Esophagus (tissue), 2 donors: Measurements from ENCODE around the gene SHOC2. TPM values are rescaled to one million over a fixed set of nuclear protein-coding genes. Genes with fewer than 3 reads are reported as not detected.

ENCODE experiments used
- H3K27ac ChIP-seq, 2 donors: one replicate each; pipeline ENCODE4 v1.5.1; 2013; ENCODE audit warnings: low read depth in 2 of 2, mild to moderate bottlenecking in 2 of 2, inconsistent platforms in 1 of 2, low read length in 1 of 2, moderate library complexity in 1 of 2
- H3K27me3 ChIP-seq, 2 donors: one replicate each; pipeline ENCODE4 v1.6.1; 2013; ENCODE audit warnings: low read length in 2 of 2, control low read depth in 1 of 2, mild to moderate bottlenecking in 1 of 2; ENCODE audit not compliant: insufficient read depth in 2 of 2, control insufficient read depth in 1 of 2
- H3K36me3 ChIP-seq, 2 donors: one replicate each; pipeline ENCODE4 v1.6.1; 2013; ENCODE audit warnings: low read length in 1 of 2; ENCODE audit not compliant: control insufficient read depth in 2 of 2, insufficient read depth in 2 of 2
- H3K4me1 ChIP-seq, 2 donors: one replicate each; pipeline ENCODE4 v1.6.1; 2013; ENCODE audit warnings: low read length in 1 of 2; ENCODE audit not compliant: control insufficient read depth in 2 of 2, insufficient read depth in 2 of 2
- H3K4me3 ChIP-seq, 2 donors: one replicate each; pipeline ENCODE4 v1.5.1; 2013; ENCODE audit warnings: low read length in 2 of 2, mild to moderate bottlenecking in 2 of 2, low read depth in 1 of 2, moderate library complexity in 1 of 2
- H3K9me3 ChIP-seq, 2 donors: one replicate each; pipeline ENCODE4 v1.6.1; 2013; ENCODE audit warnings: mild to moderate bottlenecking in 2 of 2, low read depth in 1 of 2, low read length in 1 of 2, moderate library complexity in 1 of 2; ENCODE audit not compliant: control insufficient read depth in 2 of 2, insufficient read depth in 1 of 2
- WGBS, 2 donors: extraction: QIAGEN DNeasy Blood & Tissue Kit; methylation state at CpG; one replicate each; pipeline ENCODE4 v1.1.7; 2013; 5-methylcytosine and 5-hydroxymethylcytosine counted together
- polyA plus RNA-seq, 2 donors: library from polyadenylated mRNA; stranded (reverse); fragments of 200-250 nt; gene quantifications; one replicate each; pipeline ENCODE4 v1.2.3, GENCODE V29; 2013
- donor health status: healthy with polysubstance abuse.
- donor health status: Bipolar disorder and iron deficiency.

SHOC2 gene
- polyA plus RNA-seq, 2 donors = 15.3 to 16.6 TPM

DNA sequence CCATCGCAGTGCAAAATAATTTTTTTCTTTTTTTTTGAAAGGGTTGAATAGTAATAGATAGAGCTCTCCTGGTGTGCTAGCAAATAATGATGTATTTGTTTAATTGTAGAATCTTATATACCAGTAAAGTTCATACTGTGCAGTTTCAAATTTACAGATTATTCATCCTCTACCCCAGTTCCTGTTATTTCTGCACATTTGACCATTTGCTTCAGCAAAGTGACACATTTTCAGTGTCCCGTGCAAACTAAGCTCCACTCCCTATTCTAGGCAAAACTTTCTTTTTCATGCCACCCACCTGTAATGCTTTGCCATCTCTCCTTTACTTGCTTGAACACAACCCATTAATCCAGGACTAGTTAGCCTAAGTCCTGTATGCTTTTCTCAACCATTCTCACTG lies 43.0 kb downstream of the SHOC2 start:
- Histone ChIP-seq H3K4me1 (peaks cover 0 to 2% of the 10 kb centered on the region in 2 donors), H3K9me3 (no peaks in the 10 kb centered on the region), H3K36me3 (no peaks in the 10 kb centered on the region), H3K4me3 (no peak overlapping the region), H3K27me3 (no peaks in the 10 kb centered on the region), H3K27ac (no peak overlapping the region)
- WGBS, 2 donors = 80 to 84% methylated on average over 2 of the region's 2 CpGs

DNA sequence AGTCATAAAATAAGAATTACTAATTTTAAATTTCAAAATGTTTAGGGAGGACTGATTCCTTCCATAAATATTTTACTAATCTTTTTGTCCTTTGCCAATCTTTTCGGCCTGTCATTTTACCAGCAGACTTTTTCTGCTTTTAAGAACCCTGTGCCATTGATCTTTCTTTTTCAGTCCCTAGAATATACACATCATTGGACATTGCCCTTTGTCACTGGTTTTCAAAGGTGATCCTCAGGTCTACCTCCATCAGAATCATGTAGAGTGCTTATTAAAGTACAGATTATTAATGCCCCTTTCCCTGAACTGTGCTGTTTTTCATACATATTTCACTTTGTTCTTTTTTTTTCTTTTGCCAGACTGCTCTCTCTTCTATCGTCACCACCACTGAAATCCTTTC lies 43.8 kb downstream of the SHOC2 start:
- no peaks in the 10 kb centered on the region for H3K27me3 ChIP-seq
- no peaks in the 10 kb centered on the region for H3K36me3 ChIP-seq
- no peak overlapping the region for H3K4me3 ChIP-seq
- 71 to 78% methylated on average over 2 of the region's 2 CpGs for WGBS, 2 donors
- peaks cover 0 to 2% of the 10 kb centered on the region in 2 donors for H3K4me1 ChIP-seq
- no peak overlapping the region for H3K27ac ChIP-seq
- H3K9me3 ChIP-seq = no peaks in the 10 kb centered on the region

DNA sequence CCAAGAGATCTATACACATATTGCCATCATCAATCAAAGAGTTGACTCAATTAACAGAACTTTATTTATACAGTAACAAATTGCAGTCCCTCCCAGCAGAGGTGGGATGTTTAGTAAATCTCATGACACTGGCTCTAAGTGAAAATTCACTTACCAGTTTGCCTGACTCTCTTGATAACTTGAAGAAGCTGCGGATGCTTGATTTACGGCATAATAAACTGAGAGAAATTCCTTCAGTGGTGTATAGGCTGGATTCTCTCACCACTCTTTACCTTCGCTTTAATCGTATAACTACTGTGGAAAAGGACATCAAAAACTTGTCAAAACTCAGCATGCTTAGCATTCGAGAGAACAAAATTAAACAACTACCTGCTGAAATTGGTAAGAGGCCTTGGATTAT lies 45.3 kb downstream of the SHOC2 start:
- Histone ChIP-seq H3K4me3 (no peak overlapping the region), H3K9me3 (no peaks in the 10 kb centered on the region), H3K27ac (no peak overlapping the region), H3K27me3 (no peaks in the 10 kb centered on the region), H3K4me1 (peaks cover 0 to 2% of the 10 kb centered on the region in 2 donors), H3K36me3 (no peaks in the 10 kb centered on the region)
- WGBS, 2 donors = 97% methylated on average over 5 of the region's 5 CpGs

DNA sequence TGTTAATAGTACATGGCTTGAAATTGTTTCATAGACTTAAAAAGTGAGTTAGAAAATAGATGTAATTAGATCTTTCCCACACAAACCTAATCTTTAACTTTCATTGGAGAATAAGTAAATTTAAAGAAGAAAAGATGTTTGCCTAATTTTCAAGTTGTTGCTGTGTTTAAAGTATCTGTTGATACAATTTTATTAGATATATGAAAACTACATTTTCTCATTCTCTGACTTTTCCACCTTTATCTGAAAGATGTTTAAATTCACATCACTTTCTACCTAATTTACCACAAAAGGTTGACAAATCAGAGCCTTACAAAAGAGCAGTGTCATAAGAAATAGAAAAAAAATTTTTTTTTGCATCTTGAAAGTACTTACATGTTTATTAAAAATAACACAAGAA lies 45.8 kb downstream of the SHOC2 start:
- H3K4me1 ChIP-seq = peaks cover 0 to 2% of the 10 kb centered on the region in 2 donors
- H3K36me3 ChIP-seq = no peaks in the 10 kb centered on the region
- H3K27me3 ChIP-seq = no peaks in the 10 kb centered on the region

DNA sequence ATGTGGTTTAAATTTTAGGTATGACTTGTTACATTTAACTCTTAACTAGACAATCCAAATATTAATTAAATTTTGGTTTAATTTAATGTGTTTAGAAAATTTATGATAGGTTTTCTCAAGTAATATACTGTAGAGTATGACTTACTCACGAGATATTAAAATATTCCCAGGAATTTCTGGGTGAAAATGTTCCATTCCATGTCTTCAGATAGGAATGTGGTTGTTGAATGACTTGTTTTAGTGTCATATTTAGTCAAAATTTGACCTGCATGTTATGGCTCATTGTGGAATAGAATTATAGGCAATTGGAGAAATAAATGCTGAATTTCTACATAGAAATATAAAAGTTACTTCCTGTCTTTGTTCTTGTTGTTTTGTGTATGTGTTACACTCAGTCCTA lies 46.7 kb downstream of the SHOC2 start:
- no peaks in the 10 kb centered on the region for H3K27me3 ChIP-seq
- H3K4me1 ChIP-seq = peaks cover 0 to 2% of the 10 kb centered on the region in 2 donors
- no peak overlapping the region for H3K4me3 ChIP-seq
- H3K9me3 ChIP-seq = no peaks in the 10 kb centered on the region
- no peaks in the 10 kb centered on the region for H3K36me3 ChIP-seq
- WGBS, 2 donors = 93 to 94% methylated on average over 1 of the region's 1 CpG
- no peak overlapping the region for H3K27ac ChIP-seq

More for the DNA sequence above, 45.8 kb downstream of the SHOC2 start:
- H3K4me3 ChIP-seq = no peak overlapping the region
- H3K27ac ChIP-seq = no peak overlapping the region
- no peaks in the 10 kb centered on the region for H3K9me3 ChIP-seq

DNA sequence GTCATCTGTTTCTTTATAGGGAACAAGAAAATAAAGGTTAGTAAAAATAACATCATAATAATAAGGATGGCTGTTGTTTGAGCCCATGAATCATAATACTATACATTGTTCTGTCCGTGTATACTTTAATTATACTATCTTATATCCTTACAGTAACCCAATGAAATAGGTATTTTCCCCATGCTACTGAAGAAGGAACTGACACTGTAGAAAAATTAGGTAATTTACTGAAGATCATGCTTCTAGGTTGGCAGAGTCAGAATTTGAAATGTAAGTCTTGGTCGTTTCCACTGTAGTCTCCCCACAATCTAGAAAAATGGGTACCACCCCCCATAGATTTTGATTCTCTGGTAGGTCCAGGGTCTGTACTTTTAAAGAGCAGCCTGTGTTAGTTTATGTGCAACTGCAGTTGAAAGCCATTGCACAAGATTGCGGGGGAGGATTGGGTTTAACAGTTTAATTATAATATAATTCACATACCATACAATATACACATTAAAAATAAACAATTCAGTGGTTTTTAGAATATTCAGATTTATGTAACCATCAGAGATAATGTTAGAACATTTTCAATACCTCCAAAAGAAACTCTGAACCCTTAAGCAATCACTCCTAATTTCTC lies 47.7 kb downstream of the SHOC2 start:
- Histone ChIP-seq H3K4me3 (no peak overlapping the region), H3K36me3 (no peaks in the 10 kb centered on the region), H3K27ac (no peak overlapping the region), H3K27me3 (no peaks in the 10 kb centered on the region), H3K4me1 (peaks cover 0 to 2% of the 10 kb centered on the region in 2 donors), H3K9me3 (no peaks in the 10 kb centered on the region)
- WGBS, 2 donors = 80 to 83% methylated on average over 3 of the region's 3 CpGs

DNA sequence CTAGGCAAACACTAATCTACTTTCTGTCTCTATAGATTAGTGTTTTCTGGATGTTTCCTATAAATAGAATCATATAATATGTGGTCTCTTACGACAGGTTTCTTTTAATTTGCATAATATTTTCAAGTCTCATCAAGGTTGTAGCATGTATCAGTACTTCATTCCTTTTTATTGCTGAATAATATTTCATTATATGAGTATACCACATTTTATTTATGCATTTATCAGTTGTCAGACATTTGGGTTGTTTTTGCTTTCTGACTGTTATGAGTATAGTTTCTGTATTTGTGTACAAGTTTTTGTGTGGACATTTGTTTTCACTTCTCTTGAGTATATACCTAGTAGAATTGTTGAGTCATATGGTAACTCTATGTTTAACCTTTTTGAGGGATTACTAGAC lies 48.2 kb downstream of the SHOC2 start:
- WGBS, 2 donors = 0% methylated on average over 1 of the region's 1 CpG
- Histone ChIP-seq H3K27me3 (no peaks in the 10 kb centered on the region), H3K4me1 (no peaks in the 10 kb centered on the region), H3K9me3 (no peaks in the 10 kb centered on the region), H3K4me3 (no peak overlapping the region), H3K36me3 (no peaks in the 10 kb centered on the region), H3K27ac (no peak overlapping the region)

DNA sequence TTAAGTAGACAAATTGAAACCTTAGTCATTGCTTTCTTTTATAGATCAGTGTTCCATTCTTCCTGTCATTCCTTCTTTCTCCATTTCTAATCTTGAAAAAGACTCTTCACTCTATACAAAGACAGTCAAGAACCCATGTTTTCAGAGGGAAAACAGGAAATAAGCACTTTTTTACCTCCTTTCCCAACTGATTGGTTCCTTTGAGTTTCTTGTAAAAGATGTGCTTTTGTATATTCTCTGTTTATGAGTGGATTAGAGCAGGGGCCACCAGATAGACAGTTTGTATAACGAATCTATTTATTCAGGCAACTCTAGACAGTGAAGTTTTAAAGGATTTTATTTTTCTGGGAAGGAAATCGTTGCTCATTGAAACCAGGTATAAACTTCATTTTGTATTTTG lies 49.8 kb downstream of the SHOC2 start:
- 81 to 87% methylated on average over 2 of the region's 2 CpGs for WGBS, 2 donors
- Histone ChIP-seq H3K4me1 (no peaks in the 10 kb centered on the region), H3K27ac (no peak overlapping the region), H3K36me3 (no peaks in the 10 kb centered on the region), H3K4me3 (no peak overlapping the region), H3K9me3 (no peaks in the 10 kb centered on the region), H3K27me3 (no peaks in the 10 kb centered on the region)

DNA sequence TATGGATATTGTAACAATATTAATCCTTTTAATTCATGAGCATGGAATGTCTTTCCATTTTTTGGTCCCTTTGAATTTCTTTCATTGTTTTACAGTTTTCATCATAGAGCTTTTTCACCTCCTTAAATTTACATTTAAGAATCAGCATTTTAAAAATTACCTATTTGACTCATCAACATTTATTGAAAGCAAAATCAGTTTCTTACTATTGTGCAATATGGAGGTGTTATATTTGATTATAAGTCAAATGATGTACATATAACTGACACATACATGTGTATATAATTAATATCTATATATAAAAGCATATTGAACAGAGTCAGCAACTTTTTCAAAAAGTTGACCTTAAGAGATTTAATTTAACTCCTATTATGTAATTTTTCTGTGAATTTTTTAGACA lies 52.2 kb downstream of the SHOC2 start:
- Histone ChIP-seq H3K4me1 (no peaks in the 10 kb centered on the region), H3K36me3 (no peaks in the 10 kb centered on the region), H3K9me3 (no peaks in the 10 kb centered on the region), H3K4me3 (no peak overlapping the region), H3K27me3 (no peaks in the 10 kb centered on the region), H3K27ac (no peak overlapping the region)

DNA sequence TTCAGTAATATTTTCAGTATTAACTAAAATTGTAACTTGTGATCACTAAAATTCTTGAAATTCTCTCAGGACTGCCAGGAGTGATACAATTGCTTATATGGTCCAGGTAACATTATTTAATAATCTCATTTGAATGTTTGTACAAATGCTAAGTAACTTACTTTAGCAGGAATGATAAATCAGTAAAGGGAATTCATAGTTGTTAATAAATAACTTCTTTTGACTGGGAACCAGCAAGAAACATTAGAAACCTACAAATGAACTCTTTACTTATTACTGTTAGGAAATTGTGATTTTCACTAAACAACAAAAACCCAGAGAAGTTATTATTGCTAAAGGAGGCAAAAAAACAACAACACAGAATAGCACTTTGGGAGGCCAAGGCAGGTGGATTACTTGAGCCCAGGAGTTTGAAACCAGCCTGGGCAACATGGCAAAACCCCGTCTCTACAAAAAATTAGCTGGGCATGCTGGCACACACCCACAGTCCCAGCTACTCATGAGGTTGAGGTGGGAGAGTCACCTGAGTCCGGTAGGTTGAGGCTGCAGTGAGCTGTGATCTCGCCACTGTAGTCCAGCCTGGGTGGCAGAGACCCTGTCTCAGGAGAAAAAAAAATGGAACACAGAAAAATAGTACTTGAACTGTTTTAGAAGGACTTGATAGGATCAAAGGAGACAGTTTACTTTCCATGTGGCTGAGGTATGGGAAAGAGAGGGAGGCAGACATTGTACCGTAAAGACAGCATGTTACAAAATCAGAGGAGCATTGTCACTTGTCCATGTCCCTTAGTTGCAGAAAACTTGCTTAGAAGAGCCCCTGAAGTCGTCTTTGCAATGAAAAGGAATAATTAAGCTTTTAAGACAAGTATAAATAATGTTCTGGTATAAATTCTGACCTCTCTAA lies 53.1 kb downstream of the SHOC2 start:
- Histone ChIP-seq H3K4me3 (no peak overlapping the region), H3K4me1 (no peaks in the 10 kb centered on the region), H3K36me3 (no peaks in the 10 kb centered on the region), H3K27ac (no peak overlapping the region), H3K27me3 (no peaks in the 10 kb centered on the region), H3K9me3 (no peaks in the 10 kb centered on the region)
- WGBS, 2 donors = 68 to 72% methylated on average over 5 of the region's 5 CpGs
